Parathyroid adenoma (tissue), 2 donors: ENCODE results near the gene OR52B6.

ENCODE experiments used
- H2AFZ ChIP-seq: fragments of 300-600 bp; sonication (generic); one replicate; pipeline ENCODE4 v1.7.0; 2017; ENCODE audit warnings: antibody characterized with exemption, mild to moderate bottlenecking
- H3K27ac ChIP-seq: fragments of 300-600 bp; sonication (generic); one replicate; pipeline ENCODE4 v1.7.0; 2017
- H3K27me3 ChIP-seq: fragments of 300-600 bp; sonication (generic); one replicate; pipeline ENCODE4 v1.7.0; 2017; ENCODE audit warnings: low read length; ENCODE audit not compliant: control insufficient read depth, insufficient read depth
- H3K36me3 ChIP-seq: fragments of 300-600 bp; sonication (generic); one replicate; pipeline ENCODE4 v1.7.0; 2017; ENCODE audit warnings: low read length; ENCODE audit not compliant: control insufficient read depth, insufficient read depth
- H3K4me1 ChIP-seq: fragments of 300-600 bp; sonication (generic); one replicate; pipeline ENCODE4 v1.7.0; 2017; ENCODE audit warnings: control low read depth
- H3K4me2 ChIP-seq: fragments of 300-600 bp; sonication (generic); one replicate; pipeline ENCODE4 v1.7.0; 2017; ENCODE audit warnings: low read length
- H3K4me3 ChIP-seq: fragments of 300-600 bp; sonication (generic); one replicate; pipeline ENCODE4 v1.7.0; 2017; ENCODE audit warnings: low read depth, low read length
- H3K79me2 ChIP-seq: fragments of 300-600 bp; sonication (generic); one replicate; pipeline ENCODE4 v1.7.0; 2017; ENCODE audit warnings: control low read depth
- H3K9ac ChIP-seq: fragments of 300-600 bp; sonication (generic); one replicate; pipeline ENCODE4 v1.7.0; 2017; ENCODE audit warnings: mild to moderate bottlenecking
- H3K9me3 ChIP-seq: fragments of 300-600 bp; sonication (generic); one replicate; pipeline ENCODE4 v1.7.0; 2017; ENCODE audit warnings: low read length; ENCODE audit not compliant: control insufficient read depth
- CTCF ChIP-seq: fragments of 300-600 bp; sonication (generic); IDR thresholded peaks from one replicate; pipeline ENCODE4 v1.7.0; 2017; ENCODE audit warnings: antibody characterized with exemption, mild to moderate bottlenecking
- donor health status: primary hyperparathyroidism.

Gene OR52B6

GRCh38 chr11:5553343-5553742 is 27.3 kb upstream of the OR52B6 start:
- no peak for TF ChIP-seq CTCF
- Histone ChIP-seq H3K79me2 (no peaks in the 10 kb centered on the region), H3K27ac (no peak overlapping the region), H3K9me3 (no peaks in the 10 kb centered on the region), H3K9ac (no peak overlapping the region), H2AFZ (no peak overlapping the region), H3K4me3 (no peak overlapping the region), H3K36me3 (no peaks in the 10 kb centered on the region), H3K27me3 (no peaks in the 10 kb centered on the region), H3K4me2 (no peak overlapping the region), H3K4me1 (no peaks in the 10 kb centered on the region)

- H3K36me3 ChIP-seq = no peaks in the 10 kb centered on the region
- no peaks in the 10 kb centered on the region for H3K9me3 ChIP-seq
- no peaks in the 10 kb centered on the region for H3K79me2 ChIP-seq
- no peaks in the 10 kb centered on the region for H3K27me3 ChIP-seq
- H3K4me3 ChIP-seq = no peak overlapping the region
- no peak overlapping the region for H3K4me2 ChIP-seq
- H3K9ac ChIP-seq = no peak overlapping the region
- no peak overlapping the region for H3K27ac ChIP-seq
- H2AFZ ChIP-seq = no peak overlapping the region
- no peak for TF ChIP-seq CTCF
- H3K4me1 ChIP-seq = no peaks in the 10 kb centered on the region
Measured at GRCh38 chr11:5556596-5557188, 24.0 kb upstream of the OR52B6 start.

- Histone ChIP-seq H3K27me3 (no peaks in the 10 kb centered on the region), H3K79me2 (no peaks in the 10 kb centered on the region), H3K4me3 (no peak overlapping the region), H3K36me3 (no peaks in the 10 kb centered on the region), H3K9ac (no peak overlapping the region), H3K4me2 (no peak overlapping the region), H3K27ac (no peak overlapping the region), H3K9me3 (no peaks in the 10 kb centered on the region), H2AFZ (no peak overlapping the region), H3K4me1 (no peaks in the 10 kb centered on the region)
- no peak for TF ChIP-seq CTCF
Measured at GRCh38 chr11:5557751-5558150, 22.9 kb upstream of the OR52B6 start.

GRCh38 chr11:5564259-5565019 is 16.2 kb upstream of the OR52B6 start:
- Histone ChIP-seq H2AFZ (no peak overlapping the region), H3K9ac (no peak overlapping the region), H3K4me1 (no peaks in the 10 kb centered on the region), H3K79me2 (no peaks in the 10 kb centered on the region), H3K9me3 (no peaks in the 10 kb centered on the region), H3K36me3 (no peaks in the 10 kb centered on the region), H3K4me3 (no peak overlapping the region), H3K27me3 (no peaks in the 10 kb centered on the region), H3K4me2 (no peak overlapping the region), H3K27ac (no peak overlapping the region)
- TF ChIP-seq CTCF = no peak

GRCh38 chr11:5574654-5575053 is 6.0 kb upstream of the OR52B6 start:
- Histone ChIP-seq H3K4me1 (no peaks in the 10 kb centered on the region), H3K4me3 (no peak overlapping the region), H3K9ac (no peak overlapping the region), H3K79me2 (no peaks in the 10 kb centered on the region), H2AFZ (no peak overlapping the region), H3K4me2 (no peak overlapping the region), H3K27ac (no peak overlapping the region), H3K36me3 (no peaks in the 10 kb centered on the region), H3K27me3 (no peaks in the 10 kb centered on the region), H3K9me3 (no peaks in the 10 kb centered on the region)
- TF ChIP-seq CTCF = no peak
